DMS153 treated with DMSO at 0.1 percent for 48 hours (cell line): ENCODE measurements around the gene LSM6.
A peak's percentile ranks its signal among the peaks of the same experiment; 100 is the strongest.

Experiments
- DNase-seq: peaks from one replicate; lab custom pipeline; 2025; ENCODE audit not compliant: unreplicated experiment; lab: John Stamatoyannopoulos, UW

Gene LSM6

DNA sequence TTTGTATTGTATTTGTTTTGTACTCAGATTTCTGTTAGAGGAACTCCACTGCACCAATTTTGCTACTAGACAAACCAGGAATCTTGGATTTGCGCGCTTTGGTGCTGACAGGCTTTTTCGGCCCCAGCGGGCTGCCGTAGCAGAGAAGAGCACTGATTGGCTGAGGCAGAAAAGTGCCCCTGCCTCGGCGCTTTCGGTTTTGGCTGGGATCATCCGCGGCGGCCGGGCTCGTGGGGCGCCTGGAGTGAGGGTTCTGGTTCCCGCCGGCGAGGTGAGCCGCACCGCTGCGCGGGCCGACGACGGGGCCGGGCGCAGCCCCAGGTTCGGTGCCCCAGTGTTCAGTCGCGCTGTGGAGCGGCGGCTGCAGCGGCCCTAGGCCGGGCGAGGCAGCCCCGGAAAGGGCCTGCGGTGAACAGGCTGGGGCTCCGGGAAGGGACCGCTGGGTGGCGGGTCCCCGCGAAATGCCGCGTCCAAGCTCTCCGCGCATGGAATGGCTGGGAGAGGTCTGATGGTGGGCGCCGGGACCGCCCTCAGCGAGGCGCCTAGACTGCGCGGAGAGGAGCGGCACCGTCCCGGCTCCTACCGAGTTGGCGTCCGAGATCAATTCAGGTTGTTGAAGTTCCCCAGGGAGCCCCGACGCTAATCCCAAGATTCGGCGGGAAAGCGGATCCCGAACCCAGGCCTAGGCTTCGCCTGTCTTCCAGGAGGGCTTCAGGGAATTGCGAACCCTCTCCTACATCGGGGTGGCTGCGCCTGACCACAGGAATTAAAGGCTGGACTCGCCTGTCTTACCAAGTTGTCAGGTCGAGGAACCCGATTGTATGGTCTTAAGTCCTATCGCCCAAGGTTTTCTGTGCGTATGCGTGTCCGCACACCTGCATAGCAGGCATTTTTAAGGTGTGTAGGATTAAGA, at the start of gene LSM6:
Gene LSM6, plus strand, starts transcription at position 178 of the 913 bp plus-strand sequence. CDS start 7,204 bp downstream, outside the sequence.
- peak; percentile 61 for DNase-seq

DNA sequence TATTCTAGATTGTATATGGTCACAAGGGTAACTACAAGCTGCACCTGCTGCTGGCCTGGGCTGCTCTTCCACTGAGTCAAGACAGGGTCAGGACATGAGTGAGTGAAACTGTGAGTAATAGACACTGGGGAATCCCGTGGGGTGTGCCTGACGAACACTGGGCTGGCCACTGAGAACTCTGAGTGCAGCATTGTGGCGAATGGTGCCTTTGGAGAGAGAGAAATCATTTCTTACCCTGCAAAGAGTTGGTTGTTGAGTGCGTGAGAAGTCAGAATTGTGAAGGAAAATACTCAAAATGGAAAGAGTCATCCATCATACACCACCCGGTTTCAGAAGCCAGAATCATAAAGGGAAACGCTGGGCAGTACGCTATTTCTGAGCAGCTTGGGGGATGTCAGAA, 43.1 kb upstream of the LSM6 start:
- no peak for DNase-seq

- peak; percentile 85 for DNase-seq
These were observed 40.6 kb upstream of the LSM6 start for GRCh38 chr4:146134761-146135445.

GRCh38 chr4:146135941-146136340, 39.6 kb upstream of the LSM6 start:
- DNase-seq: no peak

DNA sequence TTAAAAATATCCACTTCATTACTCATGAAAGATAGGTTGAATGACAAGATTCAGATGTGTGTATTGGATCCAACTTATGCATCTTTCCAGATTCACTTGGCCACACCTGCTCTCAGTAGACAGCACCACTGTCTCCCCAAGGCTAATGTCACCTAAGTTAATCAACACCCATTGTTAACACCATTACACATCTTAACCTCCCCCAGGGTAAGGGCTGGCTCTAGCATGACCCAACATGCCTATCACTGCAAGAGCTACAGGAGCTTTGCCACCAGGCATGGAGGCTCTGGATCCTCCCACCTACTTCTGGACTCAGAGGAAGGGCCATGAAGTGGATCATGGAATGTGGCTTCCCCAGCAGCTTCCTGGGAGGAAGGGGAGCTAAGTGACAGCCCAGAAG, 32.8 kb upstream of the LSM6 start:
- no peak for DNase-seq

- no peak for DNase-seq
These were observed 31.6 kb upstream of the LSM6 start for GRCh38 chr4:146143888-146144287.

- no peak for DNase-seq
These were observed 28.6 kb upstream of the LSM6 start for GRCh38 chr4:146146918-146147317.

DNA sequence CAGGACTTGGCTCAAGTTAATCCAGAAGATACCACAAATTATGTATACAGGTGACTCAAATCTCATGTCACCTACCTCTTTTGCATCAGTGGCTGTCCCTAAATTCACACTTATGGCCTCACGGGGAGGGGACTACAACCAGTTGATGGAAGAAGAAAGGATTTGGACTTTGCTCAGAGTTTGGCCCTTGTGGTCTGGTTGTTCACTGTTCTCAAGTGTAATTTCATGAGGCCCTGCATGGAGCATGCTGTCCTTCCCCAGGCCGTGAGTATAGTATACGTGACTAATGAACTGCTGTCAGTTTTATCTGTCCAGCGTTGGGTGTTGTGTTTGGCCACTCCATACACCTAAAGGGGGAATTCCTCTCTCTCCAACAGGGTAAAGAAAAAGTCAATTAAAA, 27.5 kb upstream of the LSM6 start:
- DNase-seq: no peak

DNA sequence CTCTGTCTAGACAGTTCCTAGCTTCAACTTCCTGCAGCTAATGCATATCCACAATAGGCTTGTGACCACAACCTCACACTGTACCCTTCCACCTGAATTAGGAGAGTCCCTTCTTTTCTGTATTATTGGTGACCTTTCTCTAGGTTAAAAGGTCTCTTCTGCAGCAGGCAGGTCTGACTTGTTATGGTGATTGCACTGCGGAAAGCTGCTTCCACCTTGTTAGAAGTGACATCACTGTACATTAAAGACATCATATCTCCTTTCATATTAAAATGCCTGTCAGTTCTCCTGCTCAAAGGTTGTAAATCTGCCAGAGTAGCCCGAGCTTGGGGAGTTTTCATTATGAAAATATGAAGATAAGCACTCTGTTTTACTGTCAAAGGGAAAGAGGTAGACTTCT, 21.5 kb upstream of the LSM6 start:
- no peak for DNase-seq

DNA sequence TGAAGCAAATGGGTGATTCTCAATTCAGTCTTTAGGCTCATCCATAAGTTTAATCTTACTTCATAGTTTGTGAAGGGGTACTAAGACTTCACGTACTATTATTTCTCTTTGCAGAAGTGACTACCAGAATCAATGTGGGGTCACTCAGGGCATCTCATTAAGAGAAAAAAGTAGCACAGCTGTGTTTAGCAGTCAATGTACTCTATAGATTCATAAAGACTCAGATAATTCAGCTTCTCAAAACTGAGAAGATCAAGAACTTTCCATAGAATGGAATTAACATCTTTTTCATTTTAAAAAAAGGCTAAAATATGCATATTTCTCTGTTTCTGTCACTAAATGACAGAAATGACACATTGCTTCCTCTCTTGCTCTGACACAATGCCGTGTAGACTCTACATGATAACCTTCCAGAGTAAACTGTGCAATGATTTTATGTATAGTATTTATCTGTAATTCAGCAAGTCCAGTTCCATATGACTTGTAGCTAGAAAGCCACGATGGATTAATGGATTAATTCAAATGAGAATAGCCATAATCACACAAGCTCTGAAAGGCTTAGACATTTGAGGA, 20.3 kb upstream of the LSM6 start:
- DNase-seq: no peak

DNA sequence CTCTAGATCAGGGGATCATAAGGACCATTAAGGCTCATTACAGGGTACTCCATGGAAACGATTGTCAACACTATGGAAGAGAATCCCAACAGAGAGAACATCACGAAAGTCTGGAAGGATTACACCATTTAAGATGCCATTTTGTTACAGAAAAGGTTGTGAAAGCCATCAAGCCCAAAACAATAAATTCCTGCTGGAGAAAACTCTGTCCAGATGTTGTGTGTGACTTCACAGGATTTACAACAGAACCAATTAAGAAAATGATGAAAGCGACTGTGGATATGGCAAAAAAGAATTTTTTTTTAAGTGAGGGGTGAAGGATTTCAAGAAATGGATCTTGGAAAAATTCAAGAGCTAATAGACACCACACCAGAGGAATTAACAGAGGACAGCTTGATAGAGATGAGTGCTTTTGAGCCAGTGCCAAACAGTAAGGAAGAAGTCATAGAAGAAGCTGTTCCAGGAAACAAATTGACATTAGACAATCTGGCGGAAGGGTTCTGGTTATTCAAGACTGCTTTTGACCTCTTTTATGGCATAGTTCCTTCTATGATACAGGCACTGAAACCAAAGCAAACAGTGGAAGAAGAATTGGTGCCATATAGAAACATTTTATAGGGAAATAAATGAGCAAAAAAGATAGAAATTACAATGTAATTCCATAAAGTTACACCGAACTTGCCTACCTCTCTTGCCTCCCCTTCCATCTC, 17.3 kb upstream of the LSM6 start:
- DNase-seq: no peak

- DNase-seq: no peak
These were observed 16.0 kb upstream of the LSM6 start for GRCh38 chr4:146159384-146160058.

GRCh38 chr4:146161243-146161642, 14.3 kb upstream of the LSM6 start:
- DNase-seq: no peak

DNA sequence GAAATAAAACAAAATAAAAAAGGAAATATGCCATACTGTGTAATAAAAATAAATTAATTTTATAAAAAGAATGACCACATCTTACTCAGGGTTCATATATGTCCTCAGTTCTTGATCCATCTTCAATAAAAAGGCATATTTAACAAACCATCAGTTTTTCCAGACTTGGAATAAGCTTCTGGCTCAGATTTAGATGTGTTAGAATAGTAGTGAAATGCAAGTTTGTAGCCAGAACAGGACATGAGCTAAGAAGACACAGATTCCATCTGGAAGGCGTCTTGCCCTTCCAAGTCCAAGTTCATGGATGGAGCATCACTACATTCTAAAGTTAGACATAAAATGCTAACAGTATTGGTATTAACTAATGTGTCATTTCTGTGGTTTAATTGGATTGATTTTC, 10.3 kb upstream of the LSM6 start:
- DNase-seq: no peak

DNA sequence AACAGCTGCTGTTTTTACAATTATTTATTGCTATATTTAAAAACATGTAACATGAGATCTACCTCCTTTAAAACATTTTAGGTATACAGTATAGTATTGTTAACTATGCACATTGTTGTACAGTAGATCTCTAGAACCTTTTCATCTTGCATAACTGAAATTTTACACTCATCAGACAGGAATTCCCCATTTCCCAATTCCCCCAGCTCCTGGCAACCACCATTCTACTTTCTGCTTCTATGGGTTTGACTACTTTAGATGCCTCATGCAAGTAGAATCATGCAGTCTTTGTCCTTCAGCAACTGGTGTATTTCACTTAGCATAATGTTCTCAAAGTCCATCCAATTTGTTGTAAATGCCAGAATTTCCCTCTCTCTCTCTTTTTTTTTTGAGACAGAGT, 9.7 kb upstream of the LSM6 start:
- no peak for DNase-seq

DNA sequence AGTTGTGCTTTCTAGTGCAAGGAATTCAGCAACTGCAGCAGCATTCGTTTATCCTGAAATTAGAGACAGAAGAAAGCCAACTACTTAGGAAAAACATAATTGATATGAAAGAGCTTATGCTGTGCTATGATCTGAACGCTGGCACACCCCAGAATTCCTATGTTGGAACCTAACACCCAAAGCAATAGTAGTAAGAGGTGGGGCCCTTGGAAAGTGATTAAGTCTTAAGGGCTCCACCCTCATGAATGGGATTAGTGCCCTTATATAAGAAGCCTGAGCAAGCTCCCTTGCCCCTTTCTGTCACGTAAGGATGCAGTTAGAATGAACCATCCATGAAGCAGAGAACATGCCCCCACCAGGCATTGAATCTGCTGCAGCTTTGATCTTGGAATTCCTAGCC, 5.4 kb upstream of the LSM6 start:
- no peak for DNase-seq

GRCh38 chr4:146176891-146177290, 1.4 kb downstream of the LSM6 start:
- no peak for DNase-seq

DNA sequence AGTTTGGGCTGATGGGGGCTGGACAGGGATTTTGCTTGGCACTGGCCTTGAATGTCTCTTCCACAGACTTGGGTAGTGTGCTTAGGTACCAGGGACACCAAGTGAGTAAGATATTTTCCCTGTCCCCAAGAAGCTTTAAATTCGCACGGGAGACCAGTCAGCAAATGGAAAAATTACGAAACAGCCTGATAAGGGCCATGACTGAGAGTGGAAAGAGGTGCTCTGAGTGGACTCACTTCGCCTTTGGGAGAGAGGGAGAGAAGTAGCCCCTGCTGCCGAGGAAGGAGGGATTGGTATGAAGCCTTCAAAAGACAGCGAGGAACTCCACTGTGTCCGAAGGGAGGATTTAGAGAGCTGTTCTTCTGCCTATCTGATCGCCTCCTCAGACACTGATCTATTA, 2.6 kb downstream of the LSM6 start:
- DNase-seq: no peak

- DNase-seq: no peak
These were observed 4.4 kb downstream of the LSM6 start for GRCh38 chr4:146179784-146180370.

DNA sequence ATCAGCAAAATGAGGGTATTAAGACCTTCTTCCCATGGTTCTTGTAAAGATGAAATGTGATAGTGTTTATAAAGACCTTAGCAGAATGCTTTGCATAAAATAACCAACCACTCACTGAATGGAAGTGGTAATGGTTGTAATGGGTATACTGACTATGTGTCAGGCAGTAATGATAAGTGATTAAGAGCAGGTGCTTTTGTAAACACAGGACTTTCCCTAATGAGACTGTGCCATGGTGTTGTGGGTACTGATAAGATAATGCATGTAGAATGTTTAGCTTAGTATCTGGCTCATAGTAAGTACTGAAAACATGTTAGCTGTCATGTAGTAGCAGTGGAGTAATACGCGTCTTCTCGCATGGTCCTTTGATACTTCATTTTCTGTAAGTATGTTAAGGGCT, 6.9 kb downstream of the LSM6 start:
- no peak for DNase-seq
